GM23338 (cell line): ENCODE results near the gene SLC26A4. TPM values are rescaled to one million over a fixed set of nuclear protein-coding genes. Genes with fewer than 3 reads are reported as not detected.

Source experiments
- ATAC-seq: fragments of 200-7000 bp; cut with Tn5 transposase; 3 replicates; pipeline ENCODE4 v1.9.1; 2020
- DNase-seq: peaks from one replicate; pipeline ENCODE4 v3.0.0-alpha.2; 2015; ENCODE audit warnings: low spot score
- H2AFZ ChIP-seq: fragments of 200-600 bp; sonication (generic); 2 replicates; pipeline ENCODE4 v1.8.0; 2016; ENCODE audit warnings: antibody characterized with exemption, mild to moderate bottlenecking, moderate library complexity
- H3F3A ChIP-seq: fragments of 200-600 bp; sonication (generic); replicated peaks from 2 replicates; pipeline ENCODE4 v1.8.0; 2017; ENCODE audit warnings: antibody characterized with exemption, mixed run types, low read depth
- H3K27ac ChIP-seq: fragments of 200-600 bp; sonication (generic); 2 replicates; pipeline ENCODE4 v1.6.1; 2016; ENCODE audit warnings: low read depth
- H3K27me3 ChIP-seq: fragments of 200-600 bp; sonication (generic); 2 replicates; pipeline ENCODE4 v1.8.0; 2016; ENCODE audit warnings: mild to moderate bottlenecking, mixed run types, moderate library complexity; ENCODE audit not compliant: insufficient read depth
- H3K36me3 ChIP-seq: fragments of 200-600 bp; sonication (generic); 2 replicates; pipeline ENCODE4 v1.8.0; 2016; ENCODE audit warnings: mild to moderate bottlenecking; ENCODE audit not compliant: insufficient read depth
- H3K4me1 ChIP-seq: fragments of 200-600 bp; sonication (generic); 2 replicates; pipeline ENCODE4 v1.8.0; 2016; ENCODE audit warnings: mild to moderate bottlenecking, moderate library complexity; ENCODE audit not compliant: insufficient read depth
- H3K4me2 ChIP-seq: fragments of 200-600 bp; sonication (generic); 2 replicates; pipeline ENCODE4 v1.7.1; 2017; ENCODE audit warnings: mixed run types
- H3K4me3 ChIP-seq: fragments of 200-600 bp; sonication (generic); 2 replicates; pipeline ENCODE4 v1.6.1; 2016; ENCODE audit warnings: mixed run types
- H3K79me2 ChIP-seq: fragments of 200-600 bp; sonication (generic); replicated peaks from 2 replicates; pipeline ENCODE4 v1.8.0; 2017; ENCODE audit warnings: mild to moderate bottlenecking; ENCODE audit not compliant: insufficient read depth
- H3K9me2 ChIP-seq: fragments of 200-600 bp; sonication (generic); 2 replicates; pipeline ENCODE4 v1.8.0; 2017; ENCODE audit not compliant: insufficient read depth
- H4K20me1 ChIP-seq: fragments of 200-600 bp; sonication (generic); replicated peaks from 2 replicates; pipeline ENCODE4 v1.8.0; 2017; ENCODE audit warnings: mild to moderate bottlenecking; ENCODE audit not compliant: insufficient read depth
- H3K27ac Mint-ChIP-seq: 2 replicates; pipeline ENCODE4 v1.8.0; 2020; ENCODE audit warnings: inconsistent platforms, mild to moderate bottlenecking, moderate library complexity, mixed read lengths
- H3K27me3 Mint-ChIP-seq: 3 replicates; pipeline ENCODE4 v1.8.0; 2022; ENCODE audit warnings: low read depth, mild to moderate bottlenecking, moderate library complexity, mixed read lengths, inconsistent platforms; ENCODE audit not compliant: insufficient read depth, poor library complexity
- H3K36me3 Mint-ChIP-seq: 3 replicates; pipeline ENCODE4 v1.8.0; 2021; ENCODE audit warnings: low read depth, mild to moderate bottlenecking, inconsistent platforms, moderate library complexity, mixed read lengths
- H3K4me1 Mint-ChIP-seq: 3 replicates; pipeline ENCODE4 v1.8.0; 2020; ENCODE audit warnings: mild to moderate bottlenecking, inconsistent platforms, mixed read lengths
- H3K4me3 Mint-ChIP-seq: 3 replicates; pipeline ENCODE4 v1.8.0; 2021; ENCODE audit warnings: moderate library complexity, mild to moderate bottlenecking, inconsistent platforms, mixed read lengths
- H3K9me3 Mint-ChIP-seq: 3 replicates; pipeline ENCODE4 v1.8.0; 2020; ENCODE audit warnings: moderate library complexity, mild to moderate bottlenecking, inconsistent platforms, mixed read lengths
- CTCF ChIP-seq, 2 experiments: fragments of 200-600 bp in 1 of 2; sonication (generic) in 1 of 2; conservative IDR thresholded peaks; 2 replicates each; pipeline versions ENCODE4 v1.5.1 to v1.6.1; 2016 to 2017; ENCODE audit warnings: antibody characterized with exemption in 2 of 2, low read depth in 2 of 2, mild to moderate bottlenecking in 2 of 2, moderate library complexity in 1 of 2
- EZH2 ChIP-seq: fragments of 200-600 bp; sonication (generic); IDR thresholded peaks from one replicate; pipeline ENCODE4 v1.8.0; 2017; ENCODE audit warnings: antibody characterized with exemption, mild to moderate bottlenecking, low read depth; ENCODE audit not compliant: unreplicated experiment
- EZH2phosphoT487 ChIP-seq: fragments of 200-600 bp; sonication (generic); IDR thresholded peaks from one replicate; pipeline ENCODE4 v1.8.1; 2018; ENCODE audit warnings: antibody characterized with exemption; ENCODE audit not compliant: unreplicated experiment
- JUNB ChIP-seq: IDR thresholded peaks from one replicate; pipeline ENCODE4 v1.6.1; 2016; ENCODE audit warnings: antibody characterized with exemption; ENCODE audit not compliant: unreplicated experiment
- NANOG ChIP-seq: IDR thresholded peaks from 2 replicates; pipeline ENCODE4 v1.6.1; 2016; ENCODE audit warnings: antibody characterized with exemption, borderline replicate concordance
- POLR2AphosphoS5 ChIP-seq: IDR thresholded peaks from 2 replicates; pipeline ENCODE4 v1.6.1; 2016; ENCODE audit warnings: antibody characterized with exemption, low read depth
- REST ChIP-seq: IDR thresholded peaks from one replicate; pipeline ENCODE4 v1.6.1; 2018; ENCODE audit warnings: antibody characterized with exemption; ENCODE audit not compliant: unreplicated experiment
- ZNF114 ChIP-seq: fragments of 250-450 bp; sonication (Bioruptor Pico); IDR thresholded peaks from 2 replicates; pipeline ENCODE4 v1.5.0; 2020; ENCODE audit warnings: mild to moderate bottlenecking, moderate library complexity
- polyA plus RNA-seq: library from polyadenylated mRNA; unstranded; fragments of >200 nt; fragmentation: Nextera tagmentation; extraction: Ambion mirVana; gene quantifications from 2 replicates; pipeline ENCODE4 v1.2.1, GENCODE V29; 2016
- total RNA-seq: library from RNA; depleted of rRNA; stranded (reverse); fragments of >200 nt; shearing (Covaris generic); gene quantifications from 2 replicates; pipeline ENCODE4 v1.2.3, GENCODE V29; 2014

Gene SLC26A4
- total and polyA plus RNA-seq, 2 experiments from 2014 or later = 0.07 TPM; not detected in 1

DNA sequence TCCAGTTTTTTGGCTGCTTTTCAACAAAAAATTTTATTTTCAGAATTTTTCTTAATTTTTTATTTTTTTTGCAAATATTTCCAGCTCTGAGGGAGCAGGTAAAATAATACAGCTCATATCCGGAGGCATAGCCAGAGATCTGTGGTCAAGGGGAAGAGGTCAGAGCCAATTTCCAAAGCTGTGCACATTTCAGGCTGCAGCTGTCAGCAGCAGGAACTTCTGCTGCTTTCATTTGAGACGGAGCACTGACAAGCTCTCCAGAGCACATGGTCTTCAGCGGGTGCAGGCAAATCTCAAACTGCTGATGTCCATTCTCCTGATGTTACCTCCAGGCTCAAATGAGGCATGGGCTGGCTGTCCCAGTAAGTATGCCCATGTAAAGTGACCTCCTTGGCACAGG is 31.1 kb downstream of the SLC26A4 start:
- Mint-ChIP-seq H3K9me3 (no peaks in the 10 kb centered on the region), H3K27me3 (peaks cover 8% of the 10 kb centered on the region), H3K4me1 (peaks cover 48% of the 10 kb centered on the region), H3K4me3 (no peak overlapping the region), H3K27ac (peak overlapping the region; percentile 70; the same call in 1 of the 2 replicates), H3K36me3 (no peaks in the 10 kb centered on the region)
- no peak for TF ChIP-seq NANOG
- no peak for TF ChIP-seq EZH2phosphoT487
- no peak for TF ChIP-seq POLR2AphosphoS5
- TF ChIP-seq EZH2 = no peak
- no peak for TF ChIP-seq CTCF (conservative IDR thresholded peaks at IDR 0.05; ENCODE audit: low read depth in 2 of 2)
- no peak for TF ChIP-seq JUNB
- ATAC-seq = no peak
- no peaks in the 10 kb centered on the region for H3F3A ChIP-seq
- no peak for DNase-seq
- no peaks in the 10 kb centered on the region for H4K20me1 ChIP-seq
- no peak overlapping the region for H3K27ac ChIP-seq
- no peaks in the 10 kb centered on the region for H3K9me2 ChIP-seq
- no peak overlapping the region for H3K4me3 ChIP-seq
- H2AFZ ChIP-seq = peak overlapping the region; percentile 34; the same call in 1 of the 2 replicates
- no peaks in the 10 kb centered on the region for H3K36me3 ChIP-seq
- no peaks in the 10 kb centered on the region for H3K27me3 ChIP-seq
- peaks cover 53% of the 10 kb centered on the region for H3K4me1 ChIP-seq
- no peaks in the 10 kb centered on the region for H3K79me2 ChIP-seq
- H3K4me2 ChIP-seq = no peak overlapping the region

DNA sequence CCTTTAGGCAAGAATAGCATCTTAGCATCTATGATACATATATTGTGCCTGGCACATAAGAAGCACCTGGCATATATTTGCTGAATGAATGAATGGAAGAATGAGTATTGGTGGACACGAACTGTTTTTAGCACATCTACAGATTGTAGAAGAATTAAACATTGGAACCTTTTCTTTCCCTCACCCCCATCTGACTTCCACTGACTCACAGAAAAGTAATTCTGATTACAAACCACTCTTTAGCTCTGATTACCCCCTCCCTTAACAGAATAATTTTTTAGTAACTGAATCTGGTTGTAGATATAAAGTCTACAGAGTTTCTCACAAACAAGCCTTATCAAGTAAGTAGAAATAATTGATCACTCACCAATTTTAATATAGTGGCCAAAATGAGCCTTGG is 31.9 kb downstream of the SLC26A4 start:
- no peak overlapping the region for H3K27ac ChIP-seq
- H3K4me3 ChIP-seq = no peak overlapping the region
- Mint-ChIP-seq H3K27me3 (peaks cover 8% of the 10 kb centered on the region), H3K9me3 (no peaks in the 10 kb centered on the region), H3K4me1 (peaks cover 55% of the 10 kb centered on the region), H3K27ac (no peak overlapping the region), H3K4me3 (no peak overlapping the region), H3K36me3 (no peaks in the 10 kb centered on the region)
- no peaks in the 10 kb centered on the region for H3K79me2 ChIP-seq
- H3K27me3 ChIP-seq = no peaks in the 10 kb centered on the region
- no peaks in the 10 kb centered on the region for H3F3A ChIP-seq
- DNase-seq (no peak), ATAC-seq (no peak)
- no peaks in the 10 kb centered on the region for H3K9me2 ChIP-seq
- no peak for TF ChIP-seq REST
- no peak for TF ChIP-seq POLR2AphosphoS5
- no peak for TF ChIP-seq JUNB
- no peak for TF ChIP-seq ZNF114
- no peaks in the 10 kb centered on the region for H3K36me3 ChIP-seq
- H3K4me1 ChIP-seq = peaks cover 59% of the 10 kb centered on the region
- no peaks in the 10 kb centered on the region for H4K20me1 ChIP-seq
- peak overlapping the region; percentile 67; the same call in 1 of the 2 replicates for H2AFZ ChIP-seq
- no peak overlapping the region for H3K4me2 ChIP-seq
